AG20443 (cell line): Measurements from ENCODE around the gene SLC35G3.
"Not testable (repeated sequence)": the region's sequence is repeated elsewhere in the genome, so short reads cannot be mapped to it uniquely, and the experiment has no call there.

Experiments
- DNase-seq: peaks from one replicate; pipeline ENCODE4 v3.0.0; 2012; ENCODE audit warnings: low spot score, mixed read lengths

SLC35G3 gene

DNA sequence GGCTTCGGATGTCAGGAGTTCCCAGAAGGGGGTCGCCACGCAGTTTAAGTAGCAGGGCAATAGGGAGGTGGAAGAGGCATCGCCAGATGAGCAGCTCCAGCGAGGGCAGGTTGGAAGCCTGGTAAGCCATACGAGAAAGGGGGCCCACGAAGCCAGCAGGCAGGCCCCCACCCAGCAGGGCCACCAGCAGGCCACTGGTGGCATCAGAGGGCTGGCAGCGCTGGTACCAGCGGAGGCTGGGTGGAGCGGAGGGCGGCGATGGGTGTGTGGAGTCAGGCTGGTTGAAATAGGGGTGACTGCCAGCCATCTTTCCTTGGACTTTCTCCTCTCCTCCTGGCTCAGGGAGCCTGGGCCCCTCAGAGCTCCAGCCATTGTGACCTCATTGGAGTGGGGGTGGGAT lies at the start of gene SLC35G3:
TSS of gene SLC35G3 (minus strand) at position 393 of the 400 bp plus-strand sequence. CDS start at position 307, 86 bp downstream.
- DNase-seq: not testable (repeated sequence)

DNA sequence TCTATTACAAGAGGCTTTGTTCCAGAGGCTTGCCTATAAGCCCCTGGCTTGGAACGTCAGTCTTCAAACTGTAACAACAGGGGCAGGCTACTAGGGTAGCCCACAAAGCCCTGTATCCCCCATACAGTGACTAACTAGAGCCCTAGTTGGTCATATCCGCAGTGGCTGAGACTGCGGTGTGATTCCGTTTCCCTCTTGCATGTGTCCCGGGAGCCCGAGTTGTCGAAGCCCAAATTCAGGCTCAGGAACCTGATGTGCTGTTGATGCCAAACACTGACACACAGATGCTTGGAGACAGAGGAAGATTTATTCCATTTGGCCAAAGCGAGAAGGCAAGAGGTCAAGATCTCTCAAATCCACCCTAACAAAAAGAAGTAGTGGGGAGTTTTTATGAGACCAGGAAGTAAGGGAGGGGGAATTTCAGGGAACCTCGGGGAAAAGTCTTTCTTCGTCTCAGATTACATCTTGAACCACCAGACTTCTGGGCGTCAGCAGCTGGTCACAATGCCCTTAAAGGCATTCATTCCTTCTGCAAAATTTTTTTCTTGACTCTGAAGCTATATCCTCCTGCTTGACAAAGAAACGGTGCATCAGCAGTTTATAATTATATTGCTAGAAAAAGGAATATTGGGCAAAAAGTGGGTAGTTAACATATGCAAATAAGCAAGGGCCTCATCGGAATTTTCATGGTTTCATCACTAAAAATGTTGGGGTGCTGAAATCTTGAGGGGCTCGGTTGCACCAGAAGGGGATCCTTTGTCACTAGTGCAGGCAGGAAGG lies 49.6 kb upstream of the SLC35G3 start:
- peak; percentile 47 for DNase-seq

DNA sequence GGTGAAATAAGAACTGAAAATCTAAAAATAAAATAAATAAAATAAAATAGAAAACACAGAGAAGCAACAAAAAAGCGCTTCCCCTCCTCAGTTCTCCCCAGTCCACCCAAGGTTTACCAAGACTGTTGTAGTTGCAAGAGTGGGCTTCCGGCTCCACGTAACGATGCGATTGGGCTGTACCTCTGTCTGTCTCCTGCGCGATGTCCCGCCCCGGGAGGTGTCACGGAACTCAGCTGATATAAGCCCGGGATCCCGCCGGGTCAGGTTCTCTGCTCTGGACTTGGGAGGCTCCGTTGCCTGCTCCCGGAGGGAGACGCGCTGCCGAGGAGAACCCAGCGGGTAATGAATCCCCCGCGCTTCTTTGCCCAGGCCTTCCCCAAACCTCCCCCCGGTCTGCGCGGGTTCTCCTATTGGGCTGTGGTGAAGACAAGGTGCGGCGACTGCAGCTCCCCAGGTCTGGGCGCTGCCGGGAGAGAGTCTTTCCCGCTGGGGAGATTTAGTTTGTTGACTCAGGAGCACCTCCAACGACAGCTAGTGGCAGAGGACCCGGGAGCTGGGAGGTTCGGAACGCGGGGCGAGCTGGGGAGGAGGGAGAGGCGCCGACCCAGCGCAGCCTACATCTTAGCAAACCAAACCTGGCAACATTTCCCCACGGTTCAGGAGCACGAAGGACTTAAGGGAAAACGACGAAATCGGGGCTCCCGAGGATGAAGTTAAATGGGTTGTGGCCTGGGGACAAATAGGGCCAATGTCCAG lies 48.8 kb upstream of the SLC35G3 start, which contains the start of gene SLFN5:
TSS of gene SLFN5 (plus strand) at position 268 of the 756 bp plus-strand sequence. CDS start 15,619 bp downstream, outside the sequence.
- peak; percentile 95 for DNase-seq

DNA sequence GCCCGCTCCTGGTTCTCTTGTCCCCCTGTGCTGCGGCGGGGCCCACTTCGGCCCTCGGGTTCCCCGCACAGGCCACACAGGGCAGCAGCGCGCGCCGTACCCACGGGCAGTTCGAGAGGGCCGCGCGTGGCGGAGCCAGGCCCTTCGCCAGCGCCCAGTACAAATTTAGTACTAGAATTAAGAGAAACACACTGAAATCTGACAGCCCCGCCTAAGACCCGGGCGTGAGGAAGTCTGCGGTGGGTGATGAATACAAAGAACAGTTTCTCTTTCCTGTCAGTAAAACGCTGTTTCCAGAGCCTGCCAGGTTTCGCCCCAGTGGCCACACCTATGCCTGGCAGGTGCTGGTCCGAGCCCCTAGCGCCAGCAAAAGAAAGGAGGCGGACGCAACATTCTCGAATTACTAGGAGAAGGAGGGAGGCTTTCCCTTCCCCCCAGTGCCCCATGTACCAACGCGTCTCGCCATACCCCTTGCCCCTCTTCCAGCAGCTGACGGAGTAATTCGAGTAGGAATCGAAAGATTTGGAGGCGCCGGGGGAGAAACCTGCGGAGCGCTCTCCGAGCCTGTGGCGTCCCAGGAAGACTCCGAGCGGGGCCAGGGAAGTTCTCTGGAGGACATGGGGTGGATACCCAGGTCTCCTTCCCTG lies 48.1 kb upstream of the SLC35G3 start:
- DNase-seq: peak; percentile 57

DNA sequence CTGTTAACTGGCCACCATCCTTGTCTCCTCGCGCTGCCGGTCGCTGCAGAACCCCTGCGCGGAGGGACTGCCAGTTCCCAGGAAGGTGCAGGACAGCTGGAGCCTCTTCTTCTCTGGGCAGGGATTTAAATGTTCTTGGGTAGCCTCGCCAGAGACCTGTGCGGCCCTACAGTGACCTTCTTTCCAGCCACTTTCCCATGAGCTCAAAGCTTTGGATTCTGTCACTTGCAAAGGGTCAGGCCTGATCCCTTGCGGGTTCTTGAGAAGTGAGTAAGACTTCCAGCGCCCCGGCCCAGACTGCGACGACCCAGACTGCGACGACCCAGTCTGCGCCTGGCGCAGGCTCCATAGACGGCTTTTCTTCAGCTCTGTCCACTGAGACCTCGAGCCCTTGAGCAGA lies 47.3 kb upstream of the SLC35G3 start:
- DNase-seq: no peak

DNA sequence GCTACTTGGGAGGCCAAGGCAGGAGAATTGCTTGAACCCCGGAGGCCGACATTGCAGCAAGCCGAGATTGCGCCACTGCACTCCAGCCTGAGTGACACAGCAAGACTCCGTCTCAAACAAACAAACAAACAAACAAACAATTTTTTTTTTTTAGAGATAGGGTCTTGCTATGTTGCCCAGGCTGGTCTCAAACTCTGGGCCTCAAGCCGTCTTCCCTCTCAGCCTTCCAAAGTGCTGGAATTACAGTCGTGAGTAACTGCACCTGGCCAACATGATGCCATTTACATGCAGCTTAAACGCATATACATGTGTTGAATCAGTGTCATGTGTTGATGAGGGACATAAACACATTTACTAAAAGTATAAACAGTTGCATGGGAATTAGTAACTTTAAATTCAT lies 46.7 kb upstream of the SLC35G3 start:
- no peak for DNase-seq

DNA sequence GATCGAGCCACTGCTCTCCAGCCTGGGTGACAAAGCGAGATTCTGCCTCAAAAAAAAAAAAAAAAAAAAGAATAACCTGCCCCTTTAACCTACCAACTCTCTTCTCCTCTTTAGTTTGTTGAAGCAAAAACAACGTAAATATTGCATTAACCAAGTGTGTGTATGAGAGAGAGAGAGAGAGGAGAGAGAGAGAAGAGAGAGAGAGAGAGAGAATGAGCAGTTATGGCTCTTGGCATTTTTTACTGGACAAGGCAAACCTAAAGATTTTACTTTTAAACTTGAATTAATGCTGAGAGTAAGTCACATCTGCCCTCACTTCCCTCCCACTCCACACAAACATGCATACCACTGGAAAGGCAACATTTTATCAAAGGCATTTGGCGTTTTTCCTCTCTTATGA lies 45.6 kb upstream of the SLC35G3 start:
- DNase-seq: no peak

DNA sequence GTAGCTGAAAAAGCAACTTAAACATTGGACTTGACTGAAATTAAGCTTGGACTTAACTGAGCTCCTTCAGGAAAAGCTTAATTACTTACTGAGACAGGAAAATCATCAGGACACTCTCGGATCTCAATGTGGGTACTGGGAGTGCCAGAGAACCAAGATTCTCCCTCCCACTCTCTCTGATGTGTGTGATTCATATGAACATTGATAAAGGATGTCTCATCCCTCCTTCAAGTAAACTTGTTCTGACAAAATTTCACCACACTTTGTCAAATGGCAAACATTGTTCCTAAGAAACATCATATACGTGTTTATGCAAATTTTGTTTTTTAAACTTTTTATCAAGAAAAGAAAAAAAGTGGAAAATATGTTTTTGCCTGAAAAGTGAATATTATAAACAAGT lies 44.6 kb upstream of the SLC35G3 start:
- DNase-seq: peak; percentile 48

DNA sequence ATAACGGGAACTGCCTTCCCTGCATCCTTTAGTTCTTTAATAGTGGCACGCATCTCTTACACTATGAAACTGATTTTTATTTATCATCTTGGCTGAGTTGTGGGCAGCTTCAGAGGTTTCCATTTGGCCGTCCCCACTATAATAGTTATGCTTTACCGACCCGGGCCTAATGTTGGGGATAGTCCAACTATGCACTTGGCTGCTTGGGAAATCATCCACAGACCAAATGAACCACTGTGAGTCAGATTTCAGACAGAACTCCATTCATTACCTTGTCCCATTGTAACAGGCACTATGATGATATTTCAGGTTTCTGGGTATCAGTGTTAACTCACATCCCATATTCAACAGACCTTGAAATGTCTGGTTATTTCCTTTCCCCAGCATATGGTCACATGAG lies 42.6 kb upstream of the SLC35G3 start:
- DNase-seq: no peak

DNA sequence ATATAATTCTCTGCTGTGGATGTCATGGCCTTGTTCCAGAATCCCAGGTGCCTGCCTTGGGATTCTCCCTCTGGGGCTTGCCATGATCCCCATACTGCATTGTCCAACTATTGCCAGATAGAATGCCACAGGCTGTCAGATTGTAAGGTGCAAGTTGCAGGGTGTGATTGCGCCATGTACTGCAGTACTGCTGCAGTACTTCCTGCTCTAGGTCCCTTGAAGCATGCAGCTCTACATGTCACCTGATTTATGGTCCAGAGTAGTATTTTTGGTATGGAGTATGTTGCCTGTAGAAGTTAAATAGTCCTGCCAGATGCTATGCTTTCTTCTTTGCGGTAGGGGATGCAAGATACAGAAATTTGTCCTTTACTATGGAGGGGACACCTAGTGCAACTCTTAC lies 41.7 kb upstream of the SLC35G3 start:
- no peak for DNase-seq

DNA sequence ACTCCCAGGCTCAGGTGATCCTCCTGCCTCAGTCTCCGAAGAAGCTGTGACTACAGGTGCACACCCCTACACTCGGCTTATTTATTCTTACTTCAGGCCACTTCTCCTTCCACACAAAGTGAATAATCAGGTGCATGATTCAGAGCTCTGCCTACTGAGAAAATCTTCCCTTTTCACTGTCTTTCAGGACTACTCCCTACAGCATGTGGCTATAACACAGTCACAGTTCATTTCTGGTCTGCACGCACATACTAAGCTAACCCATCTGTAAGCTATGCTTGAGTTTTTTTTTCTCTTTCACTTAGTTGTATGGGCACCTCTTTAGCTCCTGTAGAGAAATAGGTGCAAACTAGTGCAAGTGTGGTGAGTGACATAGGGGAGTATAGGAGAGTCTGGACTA lies 41.1 kb upstream of the SLC35G3 start:
- DNase-seq: no peak

DNA sequence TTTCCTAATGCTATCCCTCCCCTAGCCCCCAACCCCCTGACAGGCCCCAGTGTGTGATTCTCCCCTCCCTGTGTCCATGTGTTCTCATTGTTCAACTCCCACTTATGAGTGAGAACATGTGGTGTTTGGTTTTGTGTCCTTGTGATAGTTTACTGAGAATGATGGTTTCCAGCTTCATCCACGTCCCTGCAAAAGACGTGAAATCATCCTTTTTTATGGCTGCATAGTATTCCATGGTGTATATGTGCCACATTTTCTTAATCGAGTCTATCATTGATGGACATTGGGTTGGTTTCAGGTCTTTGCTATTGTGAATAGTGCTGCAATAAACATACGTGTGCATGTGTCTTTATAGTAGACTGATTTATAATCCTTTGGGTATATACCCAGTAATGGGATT lies 40.1 kb upstream of the SLC35G3 start:
- not testable (repeated sequence) for DNase-seq

DNA sequence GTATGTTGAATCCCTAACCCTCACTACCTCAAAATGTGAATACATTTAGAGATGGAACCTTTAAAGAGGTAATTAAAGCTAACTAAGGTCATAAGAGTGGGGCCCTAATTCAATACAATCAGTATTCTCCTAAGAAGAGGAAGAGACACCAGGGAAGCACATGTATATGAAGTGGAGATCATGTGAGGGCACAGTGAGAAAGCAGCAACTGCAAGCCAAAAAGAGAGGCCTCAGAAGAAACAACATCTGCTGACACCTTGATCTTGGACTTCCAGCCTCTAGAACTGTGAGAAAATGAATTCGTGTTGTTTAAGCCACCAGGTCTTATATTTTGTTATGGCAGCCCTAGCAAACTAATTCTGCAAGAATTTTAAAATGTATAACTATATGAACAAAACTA lies 35.4 kb upstream of the SLC35G3 start:
- DNase-seq: no peak

DNA sequence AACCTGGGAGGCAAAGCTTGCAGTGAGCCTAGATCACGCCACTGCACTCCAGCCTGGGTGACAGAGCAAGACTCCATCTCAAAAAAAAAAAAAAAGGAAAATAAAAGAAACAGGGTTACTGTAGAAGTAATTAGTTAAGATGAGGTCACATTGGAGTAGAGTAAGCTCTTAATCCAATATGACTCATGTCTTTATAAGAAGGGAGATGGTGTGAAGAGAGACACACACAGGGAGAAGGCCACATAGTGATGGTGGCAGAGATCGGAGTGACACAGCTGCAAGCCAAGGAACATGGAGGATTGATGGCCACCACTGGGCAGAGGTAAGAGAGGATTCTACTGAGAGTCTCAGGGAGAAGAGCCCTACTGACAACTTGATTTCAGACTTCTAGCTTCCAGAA lies 33.4 kb upstream of the SLC35G3 start:
- no peak for DNase-seq

DNA sequence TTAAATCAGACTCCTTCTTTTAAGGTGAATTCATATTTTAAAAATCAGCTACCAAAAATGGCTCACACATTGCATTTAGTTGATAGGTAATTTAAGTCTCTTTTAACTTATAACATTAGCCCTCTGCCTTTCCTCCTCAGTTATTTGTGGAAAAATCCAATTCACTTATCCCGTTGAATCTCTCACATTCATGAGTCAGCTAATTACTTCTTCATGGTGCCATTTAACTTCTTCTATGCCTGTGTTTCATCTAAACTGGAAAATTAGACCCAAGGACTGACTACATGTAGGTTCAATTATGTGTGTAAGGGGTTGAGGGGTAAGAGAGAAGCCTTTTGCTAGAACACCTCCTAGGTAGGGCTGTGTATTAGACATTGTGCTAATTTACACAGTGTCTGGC lies 30.2 kb upstream of the SLC35G3 start:
- no peak for DNase-seq

DNA sequence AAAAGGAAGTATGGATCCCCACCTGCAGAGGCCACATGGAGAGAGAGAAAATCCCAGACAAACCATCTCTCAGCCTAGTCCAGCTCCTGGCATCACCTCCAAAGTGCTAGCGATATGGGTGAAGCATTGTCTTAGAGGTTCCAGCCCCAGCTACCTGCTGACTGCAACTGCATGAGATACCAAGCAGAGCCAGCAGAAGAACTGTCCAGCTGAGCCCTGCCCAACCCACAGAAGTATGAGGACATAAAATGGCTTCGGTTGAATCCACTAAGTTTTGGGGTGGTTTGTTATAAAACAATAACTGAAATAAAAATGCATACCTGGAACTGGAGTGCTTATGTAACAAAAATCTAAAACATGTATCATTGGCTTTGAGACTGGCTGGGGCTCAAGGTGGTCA lies 28.3 kb upstream of the SLC35G3 start:
- DNase-seq: no peak

DNA sequence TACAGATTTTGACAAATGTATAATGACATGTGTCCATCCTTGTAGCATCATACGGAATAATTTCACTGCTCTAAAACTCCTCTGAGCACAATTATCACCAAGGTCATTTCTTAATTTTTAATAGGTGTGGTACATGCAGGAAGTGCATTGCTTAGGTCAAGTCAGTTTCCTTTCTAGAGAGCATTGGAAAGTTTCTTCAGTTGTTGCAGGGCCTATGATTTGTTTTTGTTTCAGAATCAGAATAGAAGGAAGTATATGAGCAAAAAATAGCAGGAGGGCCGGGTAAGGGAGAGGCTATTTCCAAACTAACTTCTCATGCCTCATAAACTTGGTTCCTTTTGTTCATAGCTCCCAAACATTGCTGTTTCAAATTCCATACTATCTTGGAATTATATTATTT lies 24.7 kb upstream of the SLC35G3 start:
- DNase-seq: no peak

DNA sequence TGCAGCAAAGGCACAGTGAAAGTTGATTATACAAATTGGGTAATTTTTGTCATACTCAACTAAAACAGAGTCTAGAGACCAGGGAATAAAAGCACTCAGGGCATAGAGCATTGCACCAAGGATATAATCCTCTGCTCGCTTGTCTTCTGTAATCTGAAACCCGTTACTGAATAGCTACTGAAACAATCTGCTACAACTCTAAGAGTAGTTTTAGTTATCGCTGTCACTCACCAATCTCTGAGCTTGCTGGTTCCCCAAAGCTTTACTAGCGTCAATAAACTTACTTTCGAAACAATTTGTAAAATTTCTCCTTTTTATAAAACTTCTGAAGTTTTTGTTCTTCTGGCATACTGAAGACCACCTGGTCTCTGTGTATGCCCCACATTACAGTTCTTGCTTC lies 22.9 kb upstream of the SLC35G3 start:
- no peak for DNase-seq

DNA sequence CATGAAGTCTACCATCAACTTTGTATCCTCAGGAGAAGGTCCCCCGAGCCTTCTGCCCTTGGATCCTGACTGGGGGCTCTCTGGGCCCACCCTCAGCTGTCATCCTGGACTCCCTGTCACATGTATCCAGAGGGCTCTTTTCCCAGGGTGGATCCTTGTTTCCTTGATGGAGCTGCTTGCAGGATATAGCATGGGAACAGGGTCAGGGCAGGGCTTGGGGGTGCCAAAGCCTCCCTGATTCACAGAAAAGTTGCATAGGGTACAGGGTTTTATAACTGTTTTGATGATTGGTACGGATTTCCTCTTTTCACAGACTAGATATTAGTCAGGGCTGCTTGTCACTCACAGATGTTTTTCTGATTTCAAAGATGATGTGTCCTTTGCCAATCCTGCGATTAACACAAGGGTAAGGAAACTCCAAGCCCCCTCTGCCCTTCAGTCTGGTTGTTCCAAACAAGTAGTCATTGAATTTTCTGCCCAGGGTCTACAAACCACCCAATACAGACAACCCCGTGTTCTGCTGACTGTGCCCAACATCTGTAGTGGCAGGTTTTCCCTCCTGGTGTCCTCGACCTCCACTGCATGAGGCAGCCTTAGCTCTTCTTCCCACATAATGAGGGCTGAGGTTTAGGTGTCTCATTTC lies 20.6 kb upstream of the SLC35G3 start:
- DNase-seq: no peak

DNA sequence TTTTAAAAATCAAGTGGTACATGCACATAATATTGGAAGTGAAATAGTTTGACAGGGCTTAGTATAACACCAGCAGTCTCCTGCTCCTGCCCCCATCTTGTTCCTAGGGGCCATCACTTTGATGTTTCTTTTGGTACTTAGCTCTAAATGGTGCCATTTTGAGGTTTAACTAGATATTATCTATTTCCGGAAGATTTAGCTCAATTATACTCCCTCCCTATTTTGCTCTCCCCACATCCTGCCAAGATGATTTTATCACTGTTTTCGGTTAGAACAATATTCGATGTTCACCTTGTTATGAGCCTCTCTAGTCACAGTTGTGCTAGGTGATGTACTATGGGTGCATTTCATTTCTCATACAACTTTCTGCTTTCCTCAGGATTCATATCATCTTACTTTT lies 20.0 kb upstream of the SLC35G3 start:
- no peak for DNase-seq

DNA sequence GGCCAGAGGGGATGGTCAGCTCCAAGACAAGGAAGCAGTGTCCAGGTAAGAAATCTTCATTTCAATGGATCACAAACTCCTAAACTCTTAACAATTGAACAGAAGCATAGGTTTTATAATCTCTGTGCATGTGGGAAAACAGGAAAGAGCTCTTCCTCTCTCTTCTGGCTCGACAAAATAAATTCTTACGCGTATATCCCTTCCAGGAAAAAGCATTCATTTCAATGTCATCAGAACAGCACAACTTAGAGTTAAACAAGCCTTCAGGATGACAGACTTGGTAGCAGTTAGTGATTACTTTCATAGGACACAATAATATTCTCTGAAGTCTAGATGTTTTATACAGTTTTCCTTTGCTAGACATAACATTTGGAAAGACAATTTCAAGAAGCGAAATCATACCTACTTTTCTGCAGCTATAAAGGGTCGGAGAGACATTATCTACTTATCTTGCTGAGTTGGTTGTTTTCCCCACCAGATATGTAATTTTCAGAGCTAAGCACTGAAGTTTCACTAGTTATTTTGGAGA lies 19.3 kb upstream of the SLC35G3 start:
- no peak for DNase-seq

DNA sequence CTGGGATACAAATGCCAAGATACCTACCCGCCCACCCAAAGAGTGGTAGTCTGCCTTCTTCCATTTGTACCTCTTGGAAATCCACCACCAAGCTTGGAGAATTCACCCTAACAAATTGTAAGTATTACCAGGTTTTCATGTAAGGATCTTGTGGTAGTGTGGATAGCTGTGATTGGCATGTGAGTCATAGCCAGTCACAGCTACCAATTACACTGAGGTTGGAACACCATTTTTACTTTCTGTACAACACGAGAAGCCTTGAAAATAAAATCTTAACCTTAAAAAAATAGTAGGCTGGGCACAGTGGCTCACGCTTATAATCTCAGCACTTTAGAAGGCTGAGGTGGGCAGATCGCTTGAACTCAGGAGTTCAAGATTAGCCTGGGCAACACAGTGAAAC lies 18.5 kb upstream of the SLC35G3 start:
- no peak for DNase-seq
